Embryonic facial prominence (tissue), 1 donor: Measurements from ENCODE around the gene RPL36AL.
"Not testable (repeated sequence)": the region's sequence is repeated elsewhere in the genome, so short reads cannot be mapped to it uniquely, and the experiment has no call there.

Experiments used
- DNase-seq: peaks from one replicate; pipeline ENCODE4 v3.0.0-alpha.2; 2016; ENCODE audit errors: extremely low spot score

Gene RPL36AL

GRCh38 chr14:49620182-49621113 lies at the start of gene RPL36AL, which contains the start of gene MGAT2:
Gene RPL36AL (minus strand): TSS chr14:49620626. CDS start chr14:49619104, 1,522 bp downstream.
Gene MGAT2 (plus strand): TSS chr14:49620799. CDS start chr14:49621269, 470 bp downstream.
- DNase-seq = peak; percentile 96

- DNase-seq = no peak
Observed at GRCh38 chr14:49659526-49660455, 39.4 kb upstream of the RPL36AL start.

GRCh38 chr14:49657500-49657899 lies 37.1 kb upstream of the RPL36AL start:
- not testable (repeated sequence) for DNase-seq

- DNase-seq = no peak
Observed at GRCh38 chr14:49654511-49654910, 34.1 kb upstream of the RPL36AL start.

- DNase-seq = no peak
Observed at GRCh38 chr14:49653508-49653907, 33.1 kb upstream of the RPL36AL start.

GRCh38 chr14:49642163-49642562 lies 21.7 kb upstream of the RPL36AL start:
- no peak for DNase-seq

GRCh38 chr14:49641697-49642129 lies 21.3 kb upstream of the RPL36AL start:
- DNase-seq = no peak

GRCh38 chr14:49640540-49641417 lies 20.4 kb upstream of the RPL36AL start:
- DNase-seq = no peak

GRCh38 chr14:49637534-49638078 lies 17.2 kb upstream of the RPL36AL start:
- DNase-seq = no peak

- no peak for DNase-seq
Observed at GRCh38 chr14:49636866-49637265, 16.4 kb upstream of the RPL36AL start.

- DNase-seq = peak; percentile 77
Observed at GRCh38 chr14:49634547-49635334, 14.3 kb upstream of the RPL36AL start, which contains the start of gene DNAAF2. Gene DNAAF2 (minus strand): TSS chr14:49635244. CDS start chr14:49635149, 95 bp downstream.

GRCh38 chr14:49633640-49634546 lies 13.5 kb upstream of the RPL36AL start:
- peak; percentile 90 for DNase-seq

- no peak for DNase-seq
Observed at GRCh38 chr14:49623941-49624839, 3.8 kb upstream of the RPL36AL start.

- DNase-seq = no peak
Observed at GRCh38 chr14:49623387-49623786, 3.0 kb upstream of the RPL36AL start.

GRCh38 chr14:49622022-49622607 lies 1.7 kb upstream of the RPL36AL start:
- no peak for DNase-seq

- DNase-seq = peak; percentile 36
Observed at GRCh38 chr14:49621114-49621881, 872 bp upstream of the RPL36AL start.

GRCh38 chr14:49619730-49620129 lies 696 bp downstream of the RPL36AL start:
- DNase-seq = no peak
